GM20000 (cell line): ENCODE measurements around the gene SCNN1B.
"Not testable (repeated sequence)": the region's sequence is repeated elsewhere in the genome, so short reads cannot be mapped to it uniquely, and the experiment has no call there.

Experiments
- DNase-seq: peaks from one replicate; pipeline ENCODE4 v3.0.0; 2012; ENCODE audit warnings: low spot score
- CTCF ChIP-seq: IDR thresholded peaks from 2 replicates; pipeline ENCODE4 v1.5.1; 2012; ENCODE audit warnings: mild to moderate bottlenecking, control low read depth; ENCODE audit errors: extremely low read depth, missing control alignments

The SCNN1B gene

GRCh38 chr16:23378256-23378655 is 76.2 kb downstream of the SCNN1B start:
- no peak for TF ChIP-seq CTCF

GRCh38 chr16:23378921-23379320 is 76.8 kb downstream of the SCNN1B start:
- no peak for TF ChIP-seq CTCF

More at GRCh38 chr16:23378256-23378655, 76.2 kb downstream of the SCNN1B start:
- no peak for DNase-seq

GRCh38 chr16:23379707-23380106 is 77.6 kb downstream of the SCNN1B start:
- no peak for TF ChIP-seq CTCF
- no peak for DNase-seq

More at GRCh38 chr16:23378921-23379320, 76.8 kb downstream of the SCNN1B start:
- DNase-seq: no peak

- no peak for TF ChIP-seq CTCF
- DNase-seq: no peak
Observed at GRCh38 chr16:23380501-23380951, 78.4 kb downstream of the SCNN1B start.

GRCh38 chr16:23381702-23382101 is 79.6 kb downstream of the SCNN1B start:
- DNase-seq: not testable (repeated sequence)

- no peak for DNase-seq
- no peak for TF ChIP-seq CTCF
Observed at GRCh38 chr16:23382279-23382678, 80.2 kb downstream of the SCNN1B start.

- no peak for TF ChIP-seq CTCF
Observed at GRCh38 chr16:23383881-23384280, 81.8 kb downstream of the SCNN1B start.

GRCh38 chr16:23384878-23385277 is 82.8 kb downstream of the SCNN1B start:
- TF ChIP-seq CTCF: no peak
- DNase-seq: no peak

More at GRCh38 chr16:23383881-23384280, 81.8 kb downstream of the SCNN1B start:
- no peak for DNase-seq
